HG02981 (cell line): ENCODE data around the gene NOP9.
A peak's percentile ranks its signal among the peaks of the same experiment; 100 is the strongest.
"Not testable (repeated sequence)": the region's sequence is repeated elsewhere in the genome, so short reads cannot be mapped to it uniquely, and the experiment has no call there.

Experiments used
- ATAC-seq: cut with Tn5 transposase; IDR thresholded peaks from one replicate; pipeline ENCODE4 v1.9.1; 2021; ENCODE audit warnings: mild to moderate bottlenecking, moderate library complexity; ENCODE audit not compliant: unreplicated experiment

Gene NOP9

GRCh38 chr14:24323341-24323740 is 23.7 kb downstream of the NOP9 start:
- no peak for ATAC-seq

DNA sequence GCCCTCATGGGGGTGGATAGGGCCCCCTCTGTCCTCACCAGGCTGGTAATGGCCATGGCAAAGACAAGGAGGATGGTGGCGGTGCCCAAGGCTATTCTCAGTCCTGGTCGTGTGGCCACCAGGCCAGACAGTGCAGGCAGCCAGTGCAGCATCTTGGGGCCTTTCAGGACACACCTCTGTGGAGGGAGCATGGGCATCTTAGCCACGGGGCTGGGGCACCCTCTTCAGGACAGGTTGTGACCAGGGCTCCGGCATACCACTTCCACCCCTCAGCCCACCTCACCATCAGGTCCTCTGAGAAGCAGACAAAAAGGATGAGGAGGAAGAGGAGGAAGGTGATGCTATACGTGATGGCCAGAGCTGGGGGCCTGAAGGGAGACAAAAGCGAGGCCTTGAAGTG is 24.4 kb downstream of the NOP9 start:
- no peak for ATAC-seq

GRCh38 chr14:24325041-24325530 is 25.4 kb downstream of the NOP9 start:
- ATAC-seq, result no peak

DNA sequence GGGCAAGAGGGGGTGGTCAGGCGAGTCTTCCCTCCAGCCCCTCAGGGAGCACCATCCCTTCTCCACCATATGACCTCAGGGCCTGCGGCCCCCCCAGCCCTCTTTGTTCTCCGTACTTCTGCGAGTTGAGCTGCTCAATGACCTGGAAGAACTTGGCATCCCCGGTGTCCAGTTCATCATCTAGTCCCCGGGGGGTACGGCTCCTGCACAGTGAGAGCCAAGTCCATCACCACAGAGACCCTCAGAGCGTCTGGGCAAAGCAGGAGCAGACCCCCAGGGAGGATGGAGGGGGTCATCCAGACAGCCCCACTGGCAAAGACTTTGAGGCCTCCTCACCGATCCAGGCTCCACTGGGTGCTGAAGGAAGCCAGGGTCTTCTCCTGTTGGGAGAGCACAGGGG is 26.3 kb downstream of the NOP9 start:
- no peak for ATAC-seq

GRCh38 chr14:24327303-24327702 is 27.7 kb downstream of the NOP9 start:
- no peak for ATAC-seq

- not testable (repeated sequence) for ATAC-seq
These were observed 28.3 kb downstream of the NOP9 start for GRCh38 chr14:24327914-24328313.

DNA sequence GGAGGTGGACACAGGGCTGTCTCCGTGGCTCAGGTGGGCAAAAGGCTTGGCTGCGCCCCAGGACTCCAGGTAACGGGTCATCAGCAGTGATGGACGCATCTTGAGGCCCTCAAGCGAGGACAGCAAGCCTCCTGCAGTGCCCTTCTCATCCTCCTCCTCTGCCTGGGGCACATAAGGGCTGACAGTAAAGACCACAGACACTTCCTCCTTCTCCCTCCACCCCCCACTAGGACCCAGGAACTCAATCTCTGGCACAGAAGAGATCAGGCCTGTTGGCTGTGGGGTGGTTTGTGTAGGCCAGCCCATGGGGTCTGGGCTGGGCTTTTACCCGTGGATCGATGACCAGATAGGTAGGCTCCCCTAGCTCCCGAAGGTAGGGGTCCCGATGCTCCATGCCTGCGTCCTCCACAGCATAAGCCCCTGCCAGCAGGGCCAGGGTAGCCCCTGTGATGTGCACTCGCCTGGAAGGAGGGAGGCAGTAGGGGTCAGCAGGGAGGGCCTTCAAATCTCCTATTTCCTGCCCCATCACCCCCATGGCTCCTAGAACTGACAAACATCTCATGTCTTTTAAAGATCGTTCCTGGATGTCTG is 29.5 kb downstream of the NOP9 start:
- no peak for ATAC-seq

DNA sequence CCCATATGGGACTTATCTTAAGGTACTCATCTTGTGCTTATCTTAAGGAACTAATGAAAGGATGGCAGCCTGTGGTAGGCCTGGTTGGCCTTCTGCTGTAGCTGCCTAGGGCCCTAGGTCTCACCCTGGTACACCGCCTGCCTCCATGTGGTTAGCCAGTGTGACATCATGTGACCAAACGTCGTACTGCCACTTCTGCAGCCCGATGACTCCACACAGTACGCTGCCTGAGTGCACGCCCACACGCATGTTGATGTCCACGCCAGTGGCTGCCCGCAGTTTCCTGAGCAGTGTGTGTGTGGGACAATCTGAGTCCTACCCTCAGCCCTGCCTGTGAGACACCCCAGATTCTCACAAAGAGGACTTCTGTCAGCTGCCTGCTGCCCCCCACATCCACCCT is 30.1 kb downstream of the NOP9 start:
- ATAC-seq, result no peak

DNA sequence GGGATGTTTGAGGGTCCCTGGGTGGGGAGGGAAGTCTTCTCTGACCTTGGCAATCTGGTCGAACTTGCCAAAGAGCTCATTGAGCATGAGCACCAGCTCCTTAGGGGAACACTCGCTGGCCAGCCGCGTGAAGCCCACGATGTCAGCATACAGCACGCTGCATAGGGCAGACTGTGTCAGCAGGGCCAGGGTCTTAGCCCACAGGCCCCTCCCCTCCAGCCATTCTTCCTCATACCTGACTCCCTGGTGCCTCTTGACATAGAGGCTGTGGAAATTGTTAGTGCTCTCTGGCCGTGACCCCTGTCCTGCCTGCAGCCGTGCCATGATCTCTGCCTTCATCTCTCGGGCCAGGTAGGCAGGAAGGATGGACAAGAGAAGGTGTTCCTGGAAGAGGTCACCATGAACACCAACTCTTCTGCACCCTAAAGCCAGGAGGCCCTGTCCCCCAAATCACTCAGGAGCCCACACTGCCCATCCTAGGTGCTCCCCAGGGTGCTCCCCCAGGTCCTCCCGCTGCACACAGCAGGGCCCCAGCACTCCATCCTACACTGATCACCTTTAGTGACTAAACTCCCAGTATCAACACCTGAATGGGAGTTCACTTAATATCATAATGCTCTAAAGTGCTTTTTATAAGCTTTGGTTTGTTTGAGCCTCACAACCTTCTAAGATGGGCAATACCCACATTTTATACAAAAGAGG is 31.5 kb downstream of the NOP9 start:
- ATAC-seq, result no peak

DNA sequence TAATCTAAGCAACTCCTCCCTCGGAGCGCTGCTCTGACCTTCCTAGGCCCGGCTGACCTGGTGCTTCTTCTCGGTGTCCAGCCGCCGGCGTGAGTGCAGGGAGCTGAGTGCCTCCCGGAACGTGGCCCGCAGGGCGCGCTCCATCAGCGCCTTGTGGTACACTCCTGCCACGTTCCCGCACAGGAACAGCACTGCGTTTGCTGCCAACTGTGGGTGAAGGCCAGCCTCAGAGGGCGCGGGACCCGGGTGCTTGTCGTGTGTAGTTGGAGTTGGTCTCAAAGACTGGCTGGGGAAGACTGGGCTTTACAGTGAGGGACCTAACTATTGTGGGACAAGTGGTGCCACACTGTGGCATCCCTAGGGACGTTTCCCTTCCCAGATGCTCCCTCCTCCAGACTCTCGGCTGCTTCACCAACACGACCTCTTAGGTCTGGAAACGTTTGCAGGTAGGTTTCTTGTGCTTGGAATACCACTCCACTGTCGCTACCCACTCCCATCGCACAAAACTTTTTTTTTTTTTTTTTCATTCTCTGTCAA is 32.1 kb downstream of the NOP9 start:
- ATAC-seq, result no peak

DNA sequence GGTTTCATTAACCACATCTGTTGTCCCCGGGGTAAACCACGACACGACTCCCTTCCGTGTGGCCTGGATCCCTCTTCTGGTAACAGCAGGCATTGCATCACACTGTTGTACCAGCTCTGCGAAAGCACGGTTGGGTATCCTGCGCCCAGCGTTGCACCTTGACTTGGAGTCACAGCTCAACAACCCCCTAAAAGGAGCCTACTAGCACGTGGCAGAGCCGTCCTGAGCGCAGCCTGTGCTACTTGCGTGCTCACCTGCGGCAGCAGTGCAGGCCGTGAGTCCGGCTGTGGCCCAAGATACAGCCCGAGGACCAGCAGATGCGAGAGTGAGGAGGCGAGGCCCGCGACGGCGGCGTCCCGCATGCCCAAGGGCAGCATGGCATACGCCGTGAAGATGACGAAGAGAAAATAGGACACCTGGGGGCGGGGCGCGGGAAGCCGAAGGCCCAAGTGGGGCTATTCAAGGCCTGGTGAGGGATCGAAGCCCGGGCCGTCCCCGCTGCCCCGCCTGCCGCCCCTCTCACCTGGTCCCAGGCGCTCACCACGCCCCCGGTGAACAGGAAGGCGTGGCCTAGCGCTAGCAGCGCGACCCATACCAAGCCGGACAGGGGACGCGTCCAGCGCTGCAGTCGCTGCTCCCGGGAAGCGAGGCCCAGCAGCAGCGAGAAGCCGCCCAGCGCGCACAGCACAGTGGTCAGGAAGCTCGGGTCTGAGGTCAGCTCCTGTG is 32.8 kb downstream of the NOP9 start:
- ATAC-seq, result peak; percentile 86

DNA sequence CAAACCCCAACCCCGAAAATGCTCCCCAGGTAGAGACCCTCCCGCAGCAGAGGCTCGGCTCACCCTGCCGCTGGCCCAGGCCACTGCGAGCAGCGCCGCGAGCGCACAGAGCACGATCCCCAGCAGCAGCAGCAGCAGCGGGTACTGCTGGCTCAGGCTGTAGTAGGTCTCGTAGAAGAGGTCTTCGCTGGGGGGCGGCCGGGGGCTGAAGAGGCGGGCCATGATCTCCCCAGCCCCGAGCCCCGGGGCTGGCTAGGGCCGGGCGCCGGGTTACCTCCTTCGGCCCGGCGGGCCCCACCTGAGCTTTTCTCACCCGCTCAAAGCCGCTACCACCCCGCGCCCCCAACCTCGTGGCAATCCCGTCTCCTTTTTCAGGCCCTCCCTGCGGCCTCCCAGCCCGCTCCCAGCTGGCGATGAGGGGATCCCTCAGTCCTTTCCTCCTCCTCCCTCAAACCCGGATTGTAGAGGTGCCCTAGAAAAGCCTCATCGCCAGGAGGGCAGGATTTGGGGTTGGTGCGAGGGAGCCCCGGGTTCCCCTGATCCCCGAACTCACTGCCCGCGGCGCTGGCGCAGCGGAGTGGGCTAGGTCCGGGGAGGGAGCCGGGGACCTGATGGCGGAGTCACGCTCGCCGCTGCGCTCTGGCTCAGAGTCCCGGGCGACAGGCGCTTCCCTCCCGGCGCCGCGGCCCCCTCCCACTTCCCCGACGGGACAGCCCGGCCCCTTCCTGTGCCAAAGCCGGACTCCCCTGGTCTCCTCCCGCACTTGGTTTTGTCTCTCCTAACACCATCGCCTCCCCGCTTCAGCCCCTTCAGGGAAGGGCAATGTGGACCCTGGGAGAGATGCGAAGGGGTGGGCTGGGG is 35.0 kb downstream of the NOP9 start, which contains the start of gene ADCY4:
Gene ADCY4, minus strand, starts transcription at position 641 of the 861 bp plus-strand sequence. Its CDS starts 419 bp downstream, at position 222.
- no peak for ATAC-seq

DNA sequence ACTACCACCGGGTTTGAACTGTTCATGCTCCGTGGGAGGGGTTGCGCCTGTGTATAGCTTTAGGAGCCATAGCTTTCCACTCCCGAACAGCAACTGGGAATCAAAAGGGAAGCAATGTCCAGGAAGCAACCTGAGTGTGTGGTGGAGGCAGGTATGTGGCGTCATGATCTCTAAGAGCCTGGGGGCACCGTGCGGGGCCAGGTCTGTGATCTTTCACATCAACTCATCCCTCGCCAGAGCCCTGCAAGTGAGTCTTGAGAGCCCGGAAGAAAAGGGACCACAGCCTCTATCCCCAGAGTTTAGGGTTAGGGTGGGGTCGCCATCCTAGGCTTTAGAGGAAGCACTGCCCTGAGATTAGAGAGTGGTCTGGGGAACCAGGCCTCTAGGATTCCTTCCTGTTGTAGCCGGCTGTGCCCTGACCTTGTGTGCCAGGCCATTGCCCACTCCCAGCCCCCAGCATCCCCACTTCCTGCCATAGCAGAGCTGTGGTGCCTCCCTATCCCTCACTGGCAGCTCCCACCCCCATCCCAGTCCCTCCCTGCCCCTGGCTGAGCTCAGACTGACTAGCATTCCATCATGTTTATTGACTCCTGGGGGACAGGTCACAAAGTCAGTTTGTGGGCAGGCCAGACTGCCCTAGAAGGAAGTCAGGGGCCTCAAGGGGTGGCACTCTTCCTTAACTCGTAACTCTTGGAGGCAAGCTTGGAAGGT is 36.0 kb downstream of the NOP9 start:
- no peak for ATAC-seq

DNA sequence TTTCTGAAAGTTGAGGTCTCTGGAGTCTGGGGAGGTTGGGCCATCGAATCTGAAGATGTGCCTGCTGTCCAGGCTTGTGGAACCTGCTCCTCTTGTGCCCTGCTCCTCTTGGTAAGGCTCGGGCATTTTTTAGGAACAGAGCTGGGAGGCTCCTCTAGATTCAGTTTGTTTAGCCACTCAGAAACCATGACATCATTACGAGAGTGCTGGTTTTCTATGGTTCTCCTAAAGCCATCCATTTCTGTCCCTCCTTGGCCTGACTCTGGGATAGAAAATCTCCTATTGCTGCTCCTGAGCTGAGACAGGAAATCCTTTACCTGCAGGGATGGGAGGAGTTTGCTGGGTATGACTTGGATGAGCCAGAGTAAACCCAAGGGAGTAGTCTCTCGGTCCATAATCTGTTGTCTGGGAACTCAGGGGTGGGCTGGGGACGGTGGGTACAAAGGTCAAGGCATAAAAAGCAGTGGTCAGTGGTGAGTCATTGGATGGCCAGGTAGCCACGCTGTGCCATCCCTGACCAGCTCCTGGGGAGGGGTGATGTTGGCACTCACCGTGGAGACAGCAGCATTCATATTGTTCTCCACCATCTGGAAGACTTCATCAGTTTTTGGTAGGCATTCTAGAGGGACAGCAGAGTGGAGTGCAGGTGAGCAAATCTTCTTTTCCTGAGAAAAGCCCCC is 37.6 kb downstream of the NOP9 start:
- ATAC-seq, result no peak

DNA sequence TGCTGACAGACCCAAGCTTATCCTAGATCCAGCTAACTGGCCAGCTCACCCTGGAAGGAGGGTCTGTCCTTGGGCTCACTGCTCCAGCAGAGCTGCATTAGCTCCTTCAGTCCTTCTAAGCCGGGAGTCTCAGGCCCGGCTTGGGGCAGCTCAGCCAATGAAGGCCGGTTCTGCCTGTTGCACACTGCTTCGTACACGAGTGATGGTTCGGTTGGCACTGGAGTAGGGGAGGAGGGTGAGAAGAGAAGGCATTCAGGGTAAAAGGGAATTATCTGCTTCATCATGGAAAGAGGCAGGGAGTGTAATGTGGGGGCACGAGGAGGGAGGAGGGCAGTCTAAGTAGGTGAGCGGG is 38.1 kb downstream of the NOP9 start:
- no peak for ATAC-seq

DNA sequence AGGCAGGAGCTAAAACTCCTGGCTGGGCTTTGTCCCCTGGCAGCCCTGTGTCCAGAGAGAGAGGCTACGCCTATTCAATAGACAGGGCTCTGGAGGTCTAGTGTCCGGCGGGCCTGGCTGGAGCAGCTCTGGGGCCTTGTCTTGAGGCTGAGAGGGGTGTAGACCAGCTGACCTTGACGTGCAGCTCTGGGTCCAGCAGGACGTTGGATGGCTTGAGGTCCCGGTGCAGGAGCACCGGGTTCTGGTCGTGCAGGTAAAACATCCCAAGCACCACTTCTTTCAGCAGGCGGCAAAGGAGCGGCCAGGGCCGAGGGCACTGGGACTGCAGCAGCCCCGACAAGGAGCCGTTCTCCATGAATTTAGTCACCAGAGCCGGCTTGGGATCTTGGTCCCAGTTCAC is 39.2 kb downstream of the NOP9 start:
- no peak for ATAC-seq

DNA sequence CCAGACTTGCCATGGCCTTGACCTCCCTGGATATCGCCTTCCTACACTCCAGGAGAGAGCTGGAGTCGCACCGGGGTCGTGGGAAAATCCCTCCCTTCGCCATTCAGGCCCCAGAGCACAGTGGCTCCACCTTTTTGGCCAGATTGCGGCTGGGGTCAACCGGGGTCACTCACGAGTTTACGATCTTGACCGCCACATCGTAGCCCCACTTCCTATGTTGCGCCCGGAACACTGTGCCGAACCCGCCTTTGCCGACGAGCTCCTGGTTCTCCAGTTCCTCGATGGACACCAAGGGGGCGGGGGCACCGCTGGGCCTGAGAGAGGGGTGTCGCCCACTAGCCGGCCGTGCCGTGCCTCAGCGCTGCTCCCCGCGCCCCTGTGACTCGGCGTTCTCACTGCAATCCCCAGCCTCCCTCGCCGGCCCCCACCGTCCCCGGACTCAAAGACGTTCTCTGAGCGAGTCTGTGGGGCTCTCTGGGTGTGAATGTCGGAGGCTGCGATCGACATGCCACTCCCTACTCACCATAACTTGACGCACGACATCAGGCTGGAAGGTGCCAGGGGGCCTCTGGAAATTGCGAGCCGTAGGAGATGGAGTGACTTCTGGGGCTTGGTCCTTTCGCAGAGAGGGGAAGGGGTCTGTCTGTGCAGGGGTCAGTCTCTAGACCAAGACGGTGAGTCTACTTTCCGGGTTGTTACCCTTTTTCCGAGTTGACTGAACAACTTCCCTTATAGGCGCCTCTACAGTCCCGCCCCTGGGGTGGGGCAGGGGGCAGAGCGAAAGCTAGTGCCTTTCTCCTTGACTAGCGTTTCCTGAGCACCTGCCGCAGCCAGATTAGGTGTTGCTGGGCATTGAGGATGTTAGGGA is 39.9 kb downstream of the NOP9 start, which contains the start of gene RIPK3:
Gene RIPK3, minus strand, starts transcription at position 708 of the 868 bp plus-strand sequence. Its CDS starts 165 bp downstream, at position 543.
- ATAC-seq, result peak; percentile 80

DNA sequence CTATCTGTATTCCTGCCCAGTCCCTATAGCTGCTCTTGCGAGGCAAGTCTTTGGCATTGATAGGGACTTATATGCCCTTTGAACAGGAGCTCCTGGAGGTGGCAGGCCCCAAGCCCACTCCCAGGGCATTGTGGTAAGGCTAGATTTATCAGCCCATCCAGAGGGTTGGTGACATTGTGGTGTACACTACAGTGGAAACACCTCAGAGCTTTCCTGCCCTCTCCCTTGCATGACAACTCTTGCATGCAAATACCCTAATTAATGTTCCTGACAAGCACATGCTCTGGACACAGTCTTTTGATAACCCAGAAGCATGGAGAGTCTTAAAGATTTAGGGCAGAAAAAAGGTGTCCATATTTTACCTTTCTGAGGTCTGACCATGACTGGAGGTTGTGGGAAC is 41.0 kb downstream of the NOP9 start:
- no peak for ATAC-seq

- no peak for ATAC-seq
These were observed 43.2 kb downstream of the NOP9 start for GRCh38 chr14:24342889-24343288.
